ENCODE data around the gene ME3.
A peak's percentile ranks its signal among the peaks of the same experiment; 100 is the strongest.

Gene ME3

DNA sequence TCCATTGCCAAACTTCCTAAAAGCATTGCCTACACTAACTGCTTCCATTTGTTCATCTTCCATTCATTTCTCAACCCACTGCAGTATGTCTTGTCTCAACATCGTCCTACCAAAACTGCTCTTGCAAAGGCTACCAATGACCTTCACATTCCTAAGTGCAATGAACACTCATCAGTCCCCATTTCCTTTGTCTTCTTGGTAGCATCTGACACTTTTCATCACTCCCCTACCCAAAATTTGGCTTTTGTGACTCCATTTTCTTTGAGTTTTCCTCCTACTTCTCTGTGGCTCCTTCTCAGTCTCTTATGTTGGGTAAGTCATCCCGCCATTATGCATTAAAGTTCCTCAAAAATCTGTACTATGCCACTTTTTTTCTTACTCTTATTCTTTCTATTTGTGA, 162.3 kb downstream of the ME3 start:
- DNase-seq, result no peak

- no peak for DNase-seq
These were observed 162.8 kb downstream of the ME3 start for GRCh38 chr11:86509588-86509974.

DNA sequence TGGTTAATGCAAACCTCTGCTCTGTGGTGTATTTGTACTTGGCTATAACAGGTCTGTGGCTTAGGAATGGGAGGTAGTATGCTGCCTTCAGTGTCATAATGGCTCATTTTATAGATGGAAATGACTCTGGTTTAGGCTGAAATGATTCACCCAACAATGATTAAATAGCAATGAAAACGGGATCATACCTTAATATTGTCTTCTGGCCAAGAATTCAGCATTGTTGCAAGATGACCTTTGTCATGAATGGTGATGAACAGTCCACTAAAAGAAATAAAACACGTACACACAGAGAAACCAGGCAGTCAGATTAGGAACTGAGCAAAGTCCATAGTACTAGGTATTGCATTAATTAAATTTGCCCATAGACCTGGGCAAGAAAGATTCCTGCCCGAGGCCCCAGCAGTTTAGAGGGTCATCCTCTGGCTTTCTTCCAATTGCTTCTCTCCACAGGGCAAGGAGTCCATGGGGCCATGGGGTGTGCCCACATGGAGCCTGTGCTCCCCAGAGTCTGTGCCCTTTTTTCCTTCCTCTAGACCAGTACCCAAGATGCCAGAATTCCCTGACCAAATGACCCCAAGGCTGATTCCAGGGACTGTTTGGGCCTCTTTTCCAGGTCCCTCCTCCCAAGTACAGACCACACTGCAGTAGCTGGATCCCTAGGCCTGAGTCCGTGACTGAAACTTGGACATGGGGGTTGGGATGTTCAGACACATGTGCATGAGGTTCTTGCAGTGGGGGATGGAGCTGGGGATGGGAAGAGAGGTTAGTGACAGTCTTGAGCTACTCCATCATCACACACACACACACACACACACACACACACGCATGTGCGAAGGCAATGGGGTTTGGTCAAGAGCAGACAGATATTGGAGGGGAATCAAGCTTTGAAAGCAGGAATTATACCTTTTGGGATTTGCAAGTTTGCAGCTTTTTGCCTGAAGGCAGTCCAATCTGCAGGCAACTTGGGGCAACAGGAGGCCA, 163.5 kb downstream of the ME3 start:
- no peak for DNase-seq

- DNase-seq, result no peak
These were observed 165.1 kb downstream of the ME3 start for GRCh38 chr11:86507249-86507845.

GRCh38 chr11:86506235-86506634, 166.2 kb downstream of the ME3 start:
- no peak for DNase-seq

DNA sequence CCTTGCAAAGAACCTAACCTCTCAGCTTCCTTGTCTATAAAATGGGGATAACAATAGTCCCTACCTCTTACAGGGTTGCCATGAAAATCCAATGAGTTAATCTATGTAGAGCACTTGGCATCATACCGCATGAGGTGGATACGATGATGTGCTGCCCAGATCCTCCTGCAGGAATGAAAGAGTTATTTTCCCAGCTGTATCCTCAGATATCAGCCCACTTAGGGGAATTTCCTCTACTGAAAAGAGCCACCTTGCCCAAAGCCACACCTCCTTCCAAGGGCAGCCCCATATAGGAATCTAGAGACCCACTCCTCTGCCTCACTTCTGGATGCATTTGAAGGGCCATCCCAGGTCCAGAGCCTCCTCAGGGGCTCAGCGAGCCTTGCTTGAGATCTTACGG, 169.3 kb downstream of the ME3 start:
- no peak for DNase-seq

GRCh38 chr11:86502137-86502642, 170.2 kb downstream of the ME3 start:
- DNase-seq, result no peak

DNA sequence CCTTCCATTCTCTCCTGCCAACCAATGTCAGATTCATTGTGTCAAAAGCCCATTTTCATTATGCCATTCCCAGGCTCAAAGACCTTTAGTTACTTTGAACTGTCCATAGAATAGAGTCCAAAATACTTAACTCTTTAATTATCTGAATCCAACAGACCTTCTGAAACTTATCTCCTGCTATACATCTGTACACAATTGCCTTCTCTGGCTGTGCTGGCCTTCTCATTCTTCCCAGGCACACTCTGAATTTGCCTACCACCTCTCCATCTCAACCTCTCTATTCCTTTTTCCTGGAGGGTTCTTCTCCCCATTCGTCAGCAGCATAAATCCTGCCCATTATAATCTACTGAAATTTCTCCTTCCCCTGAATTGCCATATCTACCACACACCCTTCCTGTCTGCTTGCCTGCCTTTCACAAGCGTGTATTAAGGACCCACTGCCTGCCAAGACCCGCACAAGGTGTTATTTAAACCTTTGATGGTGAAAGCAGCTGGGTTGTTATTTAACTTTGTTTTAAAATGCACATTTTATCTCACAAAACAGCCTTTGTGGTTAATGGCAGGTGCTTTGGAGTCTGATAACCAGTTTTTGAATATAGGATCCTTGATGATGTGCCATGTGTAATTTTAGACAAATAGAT, 171.8 kb downstream of the ME3 start:
- no peak for DNase-seq

DNA sequence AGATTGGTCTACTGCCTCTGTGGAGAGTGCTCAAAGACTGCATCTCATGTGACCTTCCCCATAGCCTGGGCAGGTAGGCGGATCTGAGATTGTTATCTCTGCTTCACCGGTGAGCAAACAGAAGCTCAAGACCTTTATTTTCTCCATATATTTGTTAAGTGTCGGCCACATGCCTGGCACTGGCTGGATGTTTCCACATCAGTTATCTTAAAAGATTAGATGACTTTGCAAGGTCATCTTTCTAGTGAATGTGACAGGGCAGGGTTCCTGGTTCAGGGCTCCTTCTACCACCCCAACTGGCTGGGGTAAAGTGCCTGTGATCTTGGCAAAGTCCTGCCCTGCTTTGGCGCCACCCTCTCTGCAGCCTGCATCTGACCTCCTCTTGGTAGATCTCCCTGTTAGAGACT, 172.7 kb downstream of the ME3 start:
- DNase-seq, result no peak

- no peak for DNase-seq
These were observed 174.6 kb downstream of the ME3 start for GRCh38 chr11:86497836-86498235.

DNA sequence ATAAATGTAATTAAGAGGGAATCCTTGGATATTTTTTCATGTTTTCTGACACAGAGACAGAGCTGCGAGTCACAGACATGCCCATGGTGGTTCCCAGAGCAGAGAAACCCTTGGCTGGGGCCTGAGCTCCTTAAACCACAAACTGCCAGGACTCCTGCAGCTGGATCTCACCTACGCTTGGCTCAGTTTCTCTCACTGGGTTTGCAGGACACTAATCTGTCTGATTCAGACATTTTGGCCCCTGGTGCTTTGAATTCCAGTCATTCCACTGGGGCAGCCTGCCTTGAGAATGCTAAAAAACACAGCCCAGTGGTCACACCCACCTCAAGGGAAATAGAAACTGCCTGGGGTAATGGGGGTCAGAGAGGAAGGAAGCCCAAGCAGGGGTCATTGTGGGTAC, 175.1 kb downstream of the ME3 start:
- DNase-seq, result no peak

- DNase-seq, result no peak
These were observed 177.1 kb downstream of the ME3 start for GRCh38 chr11:86495351-86495750.

GRCh38 chr11:86492370-86493010, 179.9 kb downstream of the ME3 start:
- no peak for DNase-seq

DNA sequence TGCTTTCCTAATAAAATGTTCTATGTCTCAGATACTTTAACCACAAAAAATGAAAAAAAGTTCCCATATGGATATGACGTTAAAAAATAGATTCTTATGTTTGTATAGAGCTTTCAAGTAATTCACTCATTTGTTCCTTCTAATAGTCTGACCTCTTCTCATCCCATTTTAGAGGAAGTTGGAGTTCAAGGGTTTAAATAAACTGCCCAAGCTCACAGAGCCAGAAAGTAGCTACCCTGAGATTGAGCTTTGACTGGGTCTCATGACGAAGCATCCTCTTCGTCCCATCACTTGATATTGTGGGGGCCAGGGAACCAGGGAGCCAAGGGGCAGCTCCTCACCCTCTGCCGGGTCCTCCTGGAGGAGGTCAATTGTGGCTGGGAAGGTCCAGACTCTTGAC, 181.4 kb downstream of the ME3 start:
- DNase-seq, result no peak

DNA sequence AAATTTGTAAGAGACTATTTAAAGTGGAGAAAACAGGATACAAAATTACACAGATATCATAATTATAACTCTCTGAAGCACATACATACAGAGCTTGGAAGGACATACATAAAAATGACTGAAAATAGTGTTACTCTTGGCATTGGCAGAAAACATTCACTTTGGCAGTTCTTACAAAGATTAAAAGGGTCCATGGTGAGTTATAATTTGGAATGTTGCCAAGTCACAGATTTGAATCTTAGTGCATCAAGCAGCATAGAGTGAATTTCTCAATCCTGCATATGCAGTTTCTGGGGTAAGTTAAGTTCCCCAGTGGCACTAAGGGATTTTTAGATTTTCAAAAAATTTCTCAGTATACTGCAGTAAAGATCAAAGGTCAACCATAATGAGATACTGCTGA, 181.8 kb downstream of the ME3 start:
- DNase-seq, result no peak

- DNase-seq, result no peak
These were observed 183.0 kb downstream of the ME3 start for GRCh38 chr11:86489442-86489841.

GRCh38 chr11:86488553-86488952, 183.9 kb downstream of the ME3 start:
- peak; percentile 6 for DNase-seq

GRCh38 chr11:86487671-86488070, 184.7 kb downstream of the ME3 start:
- no peak for DNase-seq

GRCh38 chr11:86486261-86487030, 186.0 kb downstream of the ME3 start:
- no peak for DNase-seq

- no peak for DNase-seq
These were observed 187.6 kb downstream of the ME3 start for GRCh38 chr11:86484795-86485166.

DNA sequence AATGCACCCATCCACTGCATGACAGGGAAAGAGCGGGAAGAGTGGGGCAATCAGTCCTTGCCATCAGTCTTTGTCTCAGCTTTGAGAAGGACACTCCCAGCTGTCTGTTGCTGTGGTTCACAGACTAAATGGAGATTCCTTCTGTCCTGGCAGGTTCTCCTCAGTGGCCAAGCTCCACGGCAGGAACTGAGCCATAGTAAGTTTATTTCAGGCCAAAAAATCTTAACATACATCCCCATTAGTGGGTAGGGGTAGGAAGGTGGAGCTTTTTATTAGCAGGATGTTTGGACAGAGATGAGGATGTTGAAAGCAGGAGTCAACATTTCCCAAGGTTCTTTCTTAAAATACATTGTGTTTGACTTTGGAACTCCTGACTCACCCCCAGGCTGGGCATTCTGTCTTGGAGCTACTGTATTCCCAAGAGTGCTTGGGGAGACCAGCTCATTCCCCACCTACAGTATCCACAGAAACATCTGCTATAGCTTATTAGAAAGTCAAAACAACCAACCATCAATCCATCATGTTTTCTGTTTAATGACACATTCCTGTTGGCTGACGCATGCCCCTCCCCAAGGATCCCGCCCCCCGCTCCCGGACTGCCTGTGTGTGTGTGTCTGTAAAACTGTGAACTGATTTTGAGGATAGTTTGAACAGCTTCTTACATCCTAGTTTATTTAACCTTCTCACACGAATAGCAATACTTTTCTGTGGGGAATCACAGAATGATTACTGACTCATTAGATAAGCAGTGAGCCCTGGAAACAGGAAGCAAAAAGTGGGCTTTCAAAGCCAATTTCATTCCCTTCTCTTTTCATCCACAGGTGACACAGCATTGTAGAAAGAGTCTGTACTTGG, 188.2 kb downstream of the ME3 start:
- peak; percentile 77 for DNase-seq

DNA sequence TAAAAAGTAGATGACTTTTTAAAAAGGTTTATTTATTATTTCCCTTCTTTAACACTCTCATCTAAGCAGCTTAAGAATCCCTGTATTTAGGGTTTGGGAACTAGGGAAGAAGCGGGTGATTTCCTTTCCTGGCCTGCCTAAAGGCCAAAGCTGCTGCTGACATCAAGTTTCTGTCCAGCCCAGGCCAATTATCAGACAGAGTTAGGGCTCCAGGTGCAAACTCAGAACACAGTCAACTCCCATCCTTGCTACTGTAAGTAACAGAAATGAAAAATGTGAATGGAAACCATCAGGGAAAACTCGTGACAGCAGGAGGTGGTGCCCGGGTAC, 188.8 kb downstream of the ME3 start:
- no peak for DNase-seq

Measured in NCI-H82 (cell line).